HG02943 (cell line): ENCODE measurements around the gene SPO11.

Source experiments
- ATAC-seq: cut with Tn5 transposase; IDR thresholded peaks from one replicate; pipeline ENCODE4 v1.9.1; 2021; ENCODE audit warnings: mild to moderate bottlenecking, low read depth, moderate library complexity; ENCODE audit not compliant: unreplicated experiment

SPO11 gene

GRCh38 chr20:57309544-57310115, 20.0 kb upstream of the SPO11 start:
- ATAC-seq = no peak

- no peak for ATAC-seq
These were observed 18.6 kb upstream of the SPO11 start for GRCh38 chr20:57310821-57311514.

GRCh38 chr20:57312138-57312537, 17.5 kb upstream of the SPO11 start:
- ATAC-seq = no peak

GRCh38 chr20:57313230-57313629, 16.4 kb upstream of the SPO11 start:
- ATAC-seq = no peak

GRCh38 chr20:57313951-57314350, 15.7 kb upstream of the SPO11 start:
- no peak for ATAC-seq

- ATAC-seq = no peak
These were observed 14.3 kb upstream of the SPO11 start for GRCh38 chr20:57315083-57315975.

- ATAC-seq = no peak
These were observed 13.6 kb upstream of the SPO11 start for GRCh38 chr20:57315976-57316480.

- no peak for ATAC-seq
These were observed 12.8 kb upstream of the SPO11 start for GRCh38 chr20:57316795-57317201.

- ATAC-seq = no peak
These were observed 12.3 kb upstream of the SPO11 start for GRCh38 chr20:57317316-57317788.

- no peak for ATAC-seq
These were observed 11.7 kb upstream of the SPO11 start for GRCh38 chr20:57317789-57318371.

- ATAC-seq = no peak
These were observed 10.0 kb upstream of the SPO11 start for GRCh38 chr20:57319584-57319983.

- no peak for ATAC-seq
These were observed 9.2 kb upstream of the SPO11 start for GRCh38 chr20:57320358-57320757.

GRCh38 chr20:57321142-57321541, 8.5 kb upstream of the SPO11 start:
- ATAC-seq = no peak

GRCh38 chr20:57322476-57322875, 7.1 kb upstream of the SPO11 start:
- ATAC-seq = no peak

GRCh38 chr20:57323034-57323433, 6.6 kb upstream of the SPO11 start:
- no peak for ATAC-seq

- no peak for ATAC-seq
These were observed 3.8 kb upstream of the SPO11 start for GRCh38 chr20:57325632-57326356.

GRCh38 chr20:57326667-57327455, 2.7 kb upstream of the SPO11 start:
- ATAC-seq = no peak

- no peak for ATAC-seq
These were observed 1.8 kb upstream of the SPO11 start for GRCh38 chr20:57327820-57328219.

- ATAC-seq = no peak
These were observed 1.4 kb downstream of the SPO11 start for GRCh38 chr20:57330998-57331397.
